ENCODE results near the gene ZIM2.

The ZIM2 gene

DNA sequence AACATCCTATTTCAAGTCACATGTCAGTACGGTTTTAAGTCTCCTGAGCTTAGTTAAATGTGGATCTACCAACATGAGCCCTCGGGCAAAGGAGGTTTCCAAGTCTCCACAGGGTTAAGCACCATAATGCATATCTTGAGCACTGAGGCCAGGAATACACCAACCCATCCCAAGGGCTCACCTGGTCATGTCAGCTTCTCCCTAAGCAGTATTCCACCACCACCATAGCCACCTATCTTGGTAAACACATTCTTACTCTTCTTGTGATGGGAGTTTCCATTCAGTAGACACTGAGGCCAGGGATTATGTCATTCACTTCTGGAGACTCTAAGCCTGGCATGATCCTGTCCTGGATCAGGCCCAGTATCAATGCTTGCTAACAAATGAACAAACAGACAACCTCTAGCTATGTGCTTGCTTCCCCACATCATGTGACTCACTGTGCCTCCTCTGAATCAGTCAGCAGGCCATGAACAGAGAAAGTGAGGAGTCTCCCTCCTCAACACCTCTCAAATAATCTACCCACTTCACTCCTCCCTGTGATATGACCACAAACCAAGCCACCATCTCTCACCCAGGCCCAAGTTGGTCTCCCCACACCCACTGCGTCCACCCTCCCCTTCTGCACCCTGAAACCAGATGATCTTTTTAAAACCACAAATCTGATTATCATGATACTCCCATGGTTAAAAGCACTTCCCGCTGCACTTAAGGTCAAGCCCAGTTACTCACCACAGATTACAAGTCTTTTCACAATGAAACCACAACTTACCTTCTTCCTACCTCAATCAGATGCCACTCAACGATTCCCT is 5.8 kb downstream of the ZIM2 start:
- TF ChIP-seq, protein P1, sequence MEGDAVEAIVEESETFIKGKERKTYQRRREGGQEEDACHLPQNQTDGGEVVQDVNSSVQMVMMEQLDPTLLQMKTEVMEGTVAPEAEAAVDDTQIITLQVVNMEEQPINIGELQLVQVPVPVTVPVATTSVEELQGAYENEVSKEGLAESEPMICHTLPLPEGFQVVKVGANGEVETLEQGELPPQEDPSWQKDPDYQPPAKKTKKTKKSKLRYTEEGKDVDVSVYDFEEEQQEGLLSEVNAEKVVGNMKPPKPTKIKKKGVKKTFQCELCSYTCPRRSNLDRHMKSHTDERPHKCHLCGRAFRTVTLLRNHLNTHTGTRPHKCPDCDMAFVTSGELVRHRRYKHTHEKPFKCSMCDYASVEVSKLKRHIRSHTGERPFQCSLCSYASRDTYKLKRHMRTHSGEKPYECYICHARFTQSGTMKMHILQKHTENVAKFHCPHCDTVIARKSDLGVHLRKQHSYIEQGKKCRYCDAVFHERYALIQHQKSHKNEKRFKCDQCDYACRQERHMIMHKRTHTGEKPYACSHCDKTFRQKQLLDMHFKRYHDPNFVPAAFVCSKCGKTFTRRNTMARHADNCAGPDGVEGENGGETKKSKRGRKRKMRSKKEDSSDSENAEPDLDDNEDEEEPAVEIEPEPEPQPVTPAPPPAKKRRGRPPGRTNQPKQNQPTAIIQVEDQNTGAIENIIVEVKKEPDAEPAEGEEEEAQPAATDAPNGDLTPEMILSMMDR (IDR thresholded peaks at IDR 0.05; ENCODE audit: low read depth, low read length, missing control alignments): no peak
- DNase-seq (ENCODE audit: low read depth): no peak
- H3K4me3 ChIP-seq (ENCODE audit: low read depth, low read length): no peak overlapping the region

DNA sequence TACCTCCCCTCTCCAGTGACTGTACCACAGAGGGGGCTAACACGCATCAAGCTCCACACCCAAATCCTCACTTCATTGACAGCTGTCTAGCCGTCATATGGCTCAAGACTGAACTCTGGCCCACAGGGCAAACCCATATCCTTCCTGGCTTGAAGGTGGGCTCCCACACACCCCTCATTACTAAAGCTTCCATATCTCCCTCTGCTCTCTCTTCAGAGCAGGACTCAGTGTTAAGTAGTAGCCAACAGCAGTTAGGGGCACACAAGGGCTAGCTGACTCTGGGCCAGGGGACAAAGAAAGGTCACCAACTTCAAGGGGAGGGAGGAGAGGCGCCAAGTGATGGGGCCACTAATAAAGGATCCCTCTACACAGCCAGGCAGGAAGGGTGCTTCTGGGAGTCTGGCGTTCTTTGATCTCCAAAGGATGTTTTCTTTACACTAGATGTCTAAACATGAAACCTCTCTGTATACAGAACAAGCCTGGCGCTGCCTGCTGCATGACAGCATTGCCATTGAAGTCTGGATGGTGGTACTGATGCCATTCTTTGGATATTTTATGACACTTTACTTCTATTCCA is 8.1 kb downstream of the ZIM2 start:
- DNase-seq (ENCODE audit: low read depth): no peak
- no peak overlapping the region for H3K4me3 ChIP-seq (ENCODE audit: low read depth, low read length)

DNA sequence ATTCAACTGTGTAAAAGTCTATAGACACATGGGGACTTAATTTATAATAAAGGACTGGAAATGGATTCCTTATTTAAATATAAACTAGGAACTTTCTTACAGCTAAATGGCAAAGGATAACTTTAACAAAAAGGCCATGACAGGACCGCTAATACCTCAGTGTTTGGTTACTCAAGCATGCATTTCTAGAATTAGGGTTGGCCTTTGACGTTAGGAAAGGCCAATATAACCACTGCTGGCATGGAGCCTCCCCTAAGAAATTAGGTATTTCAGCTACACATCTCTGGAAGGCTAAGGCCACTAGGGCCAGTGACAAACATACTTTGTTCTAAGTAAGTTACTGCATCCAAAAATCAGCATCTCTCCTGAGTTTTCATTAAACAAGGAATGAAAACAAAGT is 9.3 kb downstream of the ZIM2 start:
- TF ChIP-seq, protein P1 (IDR thresholded peaks at IDR 0.05; ENCODE audit: low read depth, low read length, missing control alignments): no peak
- DNase-seq (ENCODE audit: low read depth): no peak
- H3K4me3 ChIP-seq (ENCODE audit: low read depth, low read length): no peak overlapping the region

More for the DNA sequence above, 8.1 kb downstream of the ZIM2 start:
- TF ChIP-seq, protein P1 (IDR thresholded peaks at IDR 0.05; ENCODE audit: low read depth, low read length, missing control alignments): no peak

DNA sequence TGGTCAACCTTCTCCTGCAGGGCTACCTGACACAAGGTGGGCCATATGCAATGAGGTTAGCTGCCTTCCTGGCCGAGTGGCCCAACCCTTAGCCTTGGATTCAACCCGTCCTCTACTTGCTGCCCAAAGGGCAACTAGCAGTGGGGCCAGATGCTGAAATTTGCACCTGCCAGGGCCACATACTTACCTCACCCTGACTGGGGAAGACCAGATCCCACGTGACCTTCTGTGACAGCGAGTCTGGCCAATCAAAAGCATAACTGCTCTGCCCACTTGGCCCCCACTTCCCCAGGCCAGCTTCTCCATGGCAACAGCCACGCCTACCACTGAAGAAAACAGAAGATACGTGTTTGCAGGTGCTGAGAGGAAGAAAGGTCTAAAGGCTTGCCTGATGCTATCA is 10.9 kb downstream of the ZIM2 start:
- no peak for DNase-seq (ENCODE audit: low read depth)
- TF ChIP-seq, protein P1 (IDR thresholded peaks at IDR 0.05; ENCODE audit: low read depth, low read length, missing control alignments): no peak
- H3K4me3 ChIP-seq (ENCODE audit: low read depth, low read length): no peak overlapping the region

DNA sequence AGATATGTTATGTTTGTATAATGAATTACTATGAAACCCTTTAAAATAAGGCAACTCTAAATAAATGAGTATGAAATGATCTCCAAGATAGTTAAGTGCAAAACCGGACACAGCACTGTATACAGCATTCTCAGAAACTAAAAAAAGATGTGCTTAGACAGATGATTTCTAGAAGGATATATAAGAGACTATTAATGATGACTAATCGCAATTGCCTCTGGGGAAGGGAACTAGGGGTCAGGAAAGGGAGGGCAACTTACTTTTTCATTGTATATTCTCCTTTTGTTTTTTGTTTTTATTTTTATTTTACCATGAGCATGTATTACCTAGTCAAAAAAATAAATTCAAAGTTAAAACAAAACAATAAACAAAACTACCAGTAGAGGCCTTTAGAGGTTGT is 12.8 kb downstream of the ZIM2 start:
- no peak overlapping the region for H3K4me3 ChIP-seq (ENCODE audit: low read depth, low read length)
- DNase-seq (ENCODE audit: low read depth): no peak
- TF ChIP-seq, protein P1 (IDR thresholded peaks at IDR 0.05; ENCODE audit: low read depth, low read length, missing control alignments): no peak

DNA sequence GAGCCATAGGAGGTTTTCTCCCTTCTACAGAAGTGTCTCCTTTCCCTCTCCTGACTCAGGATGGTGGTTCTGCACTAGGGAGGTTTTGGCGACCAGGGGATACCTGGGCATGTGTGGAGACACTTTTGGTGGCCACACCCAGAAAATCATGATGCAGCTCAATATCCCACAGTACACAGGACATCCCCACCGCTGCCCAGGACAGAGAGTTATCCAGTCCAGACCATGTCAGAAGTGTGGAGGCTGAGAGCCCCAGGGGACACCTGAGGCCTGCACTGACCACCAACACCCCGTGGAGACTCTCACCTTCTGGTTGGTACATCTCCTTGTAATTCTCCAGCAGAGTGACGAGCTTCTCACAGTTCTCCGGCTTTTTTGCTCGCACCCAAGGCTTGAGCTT is 16.6 kb downstream of the ZIM2 start:
- TF ChIP-seq, protein P1 (IDR thresholded peaks at IDR 0.05; ENCODE audit: low read depth, low read length, missing control alignments): no peak
- no peak overlapping the region for H3K4me3 ChIP-seq (ENCODE audit: low read depth, low read length)
- DNase-seq (ENCODE audit: low read depth): no peak

Data from GM12864 (cell line).